PFSK-1 (cell line): ENCODE data around the gene PPTC7.

Experiments
- FOXP2 ChIP-seq: optimal IDR thresholded peaks from 2 replicates; pipeline ENCODE3; 2011; ENCODE audit warnings: borderline replicate concordance, control low read depth, inconsistent platforms; ENCODE audit not compliant: insufficient read depth; ENCODE audit errors: extremely low read length, extremely low read depth
- POLR2AphosphoS5 ChIP-seq: IDR thresholded peaks from 2 replicates; pipeline ENCODE4 v1.6.1; 2012; ENCODE audit warnings: low read depth, mild to moderate bottlenecking, control low read depth, low read length, moderate library complexity
- SIN3A ChIP-seq: IDR thresholded peaks from 2 replicates; pipeline ENCODE4 v1.6.1; 2012; ENCODE audit warnings: mild to moderate bottlenecking, low read length, moderate library complexity, borderline replicate concordance; ENCODE audit not compliant: insufficient read depth
- TAF1 ChIP-seq: IDR thresholded peaks from 2 replicates; pipeline ENCODE4 v1.6.1; 2012; ENCODE audit warnings: low read length, control low read depth, borderline replicate concordance; ENCODE audit not compliant: insufficient read depth
- TF ChIP-seq, protein P1 (sequence below), 2 experiments: IDR thresholded peaks; 2 replicates each; pipeline versions ENCODE4 v1.6.1 to v1.8.0; 2011 to 2012; ENCODE audit warnings: low read depth in 2 of 2, low read length in 2 of 2, control low read depth in 1 of 2, inconsistent platforms in 1 of 2, mild to moderate bottlenecking in 1 of 2, moderate library complexity in 1 of 2; ENCODE audit not compliant: insufficient read depth in 1 of 2

DNA sequence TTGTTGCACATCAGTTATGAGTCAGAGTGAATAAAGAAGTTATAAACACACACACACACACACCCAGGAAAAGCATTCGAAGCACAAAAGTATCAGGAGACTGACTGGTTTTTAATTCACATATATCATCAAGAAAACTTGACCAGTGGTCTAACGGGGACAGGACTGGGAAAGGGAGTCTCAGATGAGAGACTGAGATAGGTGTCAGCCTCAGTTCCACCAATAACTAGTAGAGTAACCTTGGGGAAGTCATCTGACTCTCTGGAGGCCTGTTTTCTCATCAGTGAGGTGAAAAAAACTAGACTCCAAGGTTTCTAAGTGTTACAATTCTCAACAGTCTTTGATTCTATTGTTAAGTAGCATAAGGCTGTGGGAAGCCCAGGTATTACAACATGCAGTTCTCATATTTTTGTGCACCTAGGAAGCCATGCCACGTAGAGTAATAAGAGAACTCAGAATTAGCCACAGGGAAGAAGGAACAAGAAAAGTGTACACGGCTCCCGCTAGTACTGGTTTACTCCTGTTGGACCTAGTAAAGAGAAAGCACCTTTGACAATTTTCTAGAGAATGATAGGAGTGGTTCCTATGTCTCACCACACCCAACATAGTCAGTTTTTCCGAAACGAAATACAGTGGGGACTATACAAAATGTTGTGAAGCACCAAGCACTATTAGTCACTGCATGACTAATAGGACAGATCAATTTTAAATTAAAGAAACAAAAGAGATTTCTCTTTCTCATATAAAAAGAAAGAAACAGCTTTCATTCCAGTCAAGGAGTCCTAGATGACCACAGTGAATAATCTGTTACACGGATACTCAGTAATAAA, 5.0 kb downstream of the PPTC7 start:
- no peak for TF ChIP-seq POLR2AphosphoS5
- TF ChIP-seq, protein P1, sequence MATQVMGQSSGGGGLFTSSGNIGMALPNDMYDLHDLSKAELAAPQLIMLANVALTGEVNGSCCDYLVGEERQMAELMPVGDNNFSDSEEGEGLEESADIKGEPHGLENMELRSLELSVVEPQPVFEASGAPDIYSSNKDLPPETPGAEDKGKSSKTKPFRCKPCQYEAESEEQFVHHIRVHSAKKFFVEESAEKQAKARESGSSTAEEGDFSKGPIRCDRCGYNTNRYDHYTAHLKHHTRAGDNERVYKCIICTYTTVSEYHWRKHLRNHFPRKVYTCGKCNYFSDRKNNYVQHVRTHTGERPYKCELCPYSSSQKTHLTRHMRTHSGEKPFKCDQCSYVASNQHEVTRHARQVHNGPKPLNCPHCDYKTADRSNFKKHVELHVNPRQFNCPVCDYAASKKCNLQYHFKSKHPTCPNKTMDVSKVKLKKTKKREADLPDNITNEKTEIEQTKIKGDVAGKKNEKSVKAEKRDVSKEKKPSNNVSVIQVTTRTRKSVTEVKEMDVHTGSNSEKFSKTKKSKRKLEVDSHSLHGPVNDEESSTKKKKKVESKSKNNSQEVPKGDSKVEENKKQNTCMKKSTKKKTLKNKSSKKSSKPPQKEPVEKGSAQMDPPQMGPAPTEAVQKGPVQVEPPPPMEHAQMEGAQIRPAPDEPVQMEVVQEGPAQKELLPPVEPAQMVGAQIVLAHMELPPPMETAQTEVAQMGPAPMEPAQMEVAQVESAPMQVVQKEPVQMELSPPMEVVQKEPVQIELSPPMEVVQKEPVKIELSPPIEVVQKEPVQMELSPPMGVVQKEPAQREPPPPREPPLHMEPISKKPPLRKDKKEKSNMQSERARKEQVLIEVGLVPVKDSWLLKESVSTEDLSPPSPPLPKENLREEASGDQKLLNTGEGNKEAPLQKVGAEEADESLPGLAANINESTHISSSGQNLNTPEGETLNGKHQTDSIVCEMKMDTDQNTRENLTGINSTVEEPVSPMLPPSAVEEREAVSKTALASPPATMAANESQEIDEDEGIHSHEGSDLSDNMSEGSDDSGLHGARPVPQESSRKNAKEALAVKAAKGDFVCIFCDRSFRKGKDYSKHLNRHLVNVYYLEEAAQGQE (IDR thresholded peaks at IDR 0.05; ENCODE audit: insufficient read depth in 1 of 2, low read depth in 2 of 2, low read length in 2 of 2) = no peak
- TF ChIP-seq TAF1 = no peak
- TF ChIP-seq FOXP2 = no peak
- TF ChIP-seq SIN3A = no peak
